ENCODE measurements around the gene SLITRK3. TPM values are rescaled to one million over a fixed set of nuclear protein-coding genes. Genes with fewer than 3 reads are reported as not detected.

Gene SLITRK3
- total RNA-seq, 1 experiment from 2014 or later: 0.48 TPM

- H3K18ac ChIP-seq (ENCODE audit: insufficient read length, low read depth, low read length): no peak overlapping the region
- no peak for TF ChIP-seq CTCF (conservative IDR thresholded peaks at IDR 0.05)
- no peak overlapping the region for H3T11ph ChIP-seq (ENCODE audit: low read length)
- no peak overlapping the region for H2AK5ac ChIP-seq (ENCODE audit: insufficient read length, low read length)
- H3K9ac ChIP-seq (ENCODE audit: extremely low read depth, insufficient read length, low read length): no peak overlapping the region
- peaks cover 3 to 4% of the 10 kb centered on the region in 2 experiments for H3K4me1 Mint-ChIP-seq
- no peak overlapping the region for H3K14ac ChIP-seq (ENCODE audit: insufficient read depth, low read length)
- H3K27ac ChIP-seq (ENCODE audit: insufficient read length, low read depth, low read length): no peak overlapping the region
- H2AFZ ChIP-seq (ENCODE audit: low read length): no peak overlapping the region
- H3K9me3 ChIP-seq (ENCODE audit: control insufficient read depth, low read depth, low read length): no peaks in the 10 kb centered on the region
- no peaks in the 10 kb centered on the region for H3K23me2 ChIP-seq (ENCODE audit: insufficient read length, low read depth, low read length, poor library complexity, severe bottlenecking)
- no peaks in the 10 kb centered on the region for H3K27me3 Mint-ChIP-seq (ENCODE audit: low read depth)
- H2BK12ac ChIP-seq (ENCODE audit: insufficient read length, low read depth, low read length): no peak overlapping the region
- H3K27ac Mint-ChIP-seq: no peak overlapping the region; a peak in 1 of 7 replicates
- no peak overlapping the region for H2BK20ac ChIP-seq (ENCODE audit: low read depth, low read length, poor library complexity, severe bottlenecking)
- H4K20me1 ChIP-seq (ENCODE audit: control insufficient read depth, insufficient read depth, insufficient read length): no peaks in the 10 kb centered on the region
- H4K91ac ChIP-seq (ENCODE audit: insufficient read length, low read depth, low read length): no peak overlapping the region
- H3K79me1 ChIP-seq (ENCODE audit: insufficient read depth, low read depth, low read length, poor library complexity, severe bottlenecking): no peaks in the 10 kb centered on the region
- no peak overlapping the region for H3K4me2 ChIP-seq (ENCODE audit: insufficient read depth, insufficient read length, low read length)
- no peaks in the 10 kb centered on the region for H3K4me1 ChIP-seq (ENCODE audit: insufficient read depth, low read length)
- no peak overlapping the region for H4K5ac ChIP-seq (ENCODE audit: insufficient read length, low read depth, low read length)
- no peaks in the 10 kb centered on the region for H3K9me3 Mint-ChIP-seq
- DNase-seq: no peak
- H2BK5ac ChIP-seq (ENCODE audit: insufficient read length, low read length): no peak overlapping the region
- H3K23ac ChIP-seq (ENCODE audit: insufficient read length, low read depth, low read length): no peak overlapping the region
- no CpG with 5 or more reads among the region's 5 CpGs for WGBS (ENCODE audit: extremely low coverage, insufficient read length, low lambda C conversion rate)
- H3K56ac ChIP-seq (ENCODE audit: insufficient read length, low read depth, low read length): no peak overlapping the region
- no peak overlapping the region for H2BK120ac ChIP-seq (ENCODE audit: low read depth, low read length, poor library complexity, severe bottlenecking)
- no peaks in the 10 kb centered on the region for H3K36me3 Mint-ChIP-seq (ENCODE audit: insufficient read depth in 1 of 3, low read depth in 3 of 3)
- H4K8ac ChIP-seq (replicated peaks; ENCODE audit: insufficient read length, low read depth, low read length): no peak overlapping the region
- H3K79me2 ChIP-seq (ENCODE audit: insufficient read depth, low read length): no peaks in the 10 kb centered on the region
- H2BK15ac ChIP-seq (ENCODE audit: low read depth, low read length): no peak overlapping the region
- H3K27me3 ChIP-seq (ENCODE audit: insufficient read depth, low read length): no peaks in the 10 kb centered on the region
- H3K4me3 Mint-ChIP-seq: no peak overlapping the region
- no peak overlapping the region for H3K4ac ChIP-seq (ENCODE audit: low read depth, low read length)
These were observed 37.5 kb upstream of the SLITRK3 start for GRCh38 chr3:165233501-165234195.

All from H9 (cell line).